ENCODE data around the gene EEFSEC.

The EEFSEC gene

DNA sequence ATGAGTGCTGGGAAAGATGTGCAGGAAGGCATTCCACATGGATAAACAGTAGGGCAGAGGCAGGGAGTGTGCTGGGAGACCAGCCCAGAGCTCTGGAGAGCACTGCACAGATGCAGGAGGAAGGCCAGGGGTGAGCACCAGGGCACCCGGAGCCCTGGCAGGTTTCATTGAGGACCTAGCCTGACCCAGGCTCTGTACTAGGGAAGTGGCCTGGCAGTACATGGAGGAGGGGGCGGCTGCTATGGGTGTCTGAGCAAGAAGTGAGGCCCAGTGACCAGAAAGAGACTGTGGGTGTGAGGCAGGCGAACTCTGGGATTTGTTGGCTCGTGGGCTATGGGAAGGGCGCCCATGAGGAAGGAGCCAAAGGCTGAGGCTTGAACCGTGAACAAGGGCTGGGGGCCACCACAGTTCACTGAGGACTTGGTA lies 174.3 kb downstream of the EEFSEC start:
- no peak for DNase-seq (ENCODE audit: low read depth)
- no peak overlapping the region for H3K4me3 ChIP-seq (ENCODE audit: low read depth, low read length)
- no peak for TF ChIP-seq POLR2A (IDR thresholded peaks at IDR 0.05; ENCODE audit: extremely low read depth, insufficient read length)
- TF ChIP-seq MYC (IDR thresholded peaks at IDR 0.05; ENCODE audit: low read depth, low read length), result no peak
- TF ChIP-seq, protein P1, sequence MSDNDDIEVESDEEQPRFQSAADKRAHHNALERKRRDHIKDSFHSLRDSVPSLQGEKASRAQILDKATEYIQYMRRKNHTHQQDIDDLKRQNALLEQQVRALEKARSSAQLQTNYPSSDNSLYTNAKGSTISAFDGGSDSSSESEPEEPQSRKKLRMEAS (IDR thresholded peaks at IDR 0.05; ENCODE audit: low read depth, low read length), result no peak
- TF ChIP-seq, protein P2, sequence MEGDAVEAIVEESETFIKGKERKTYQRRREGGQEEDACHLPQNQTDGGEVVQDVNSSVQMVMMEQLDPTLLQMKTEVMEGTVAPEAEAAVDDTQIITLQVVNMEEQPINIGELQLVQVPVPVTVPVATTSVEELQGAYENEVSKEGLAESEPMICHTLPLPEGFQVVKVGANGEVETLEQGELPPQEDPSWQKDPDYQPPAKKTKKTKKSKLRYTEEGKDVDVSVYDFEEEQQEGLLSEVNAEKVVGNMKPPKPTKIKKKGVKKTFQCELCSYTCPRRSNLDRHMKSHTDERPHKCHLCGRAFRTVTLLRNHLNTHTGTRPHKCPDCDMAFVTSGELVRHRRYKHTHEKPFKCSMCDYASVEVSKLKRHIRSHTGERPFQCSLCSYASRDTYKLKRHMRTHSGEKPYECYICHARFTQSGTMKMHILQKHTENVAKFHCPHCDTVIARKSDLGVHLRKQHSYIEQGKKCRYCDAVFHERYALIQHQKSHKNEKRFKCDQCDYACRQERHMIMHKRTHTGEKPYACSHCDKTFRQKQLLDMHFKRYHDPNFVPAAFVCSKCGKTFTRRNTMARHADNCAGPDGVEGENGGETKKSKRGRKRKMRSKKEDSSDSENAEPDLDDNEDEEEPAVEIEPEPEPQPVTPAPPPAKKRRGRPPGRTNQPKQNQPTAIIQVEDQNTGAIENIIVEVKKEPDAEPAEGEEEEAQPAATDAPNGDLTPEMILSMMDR (IDR thresholded peaks at IDR 0.05; ENCODE audit: low read depth, low read length), result no peak

DNA sequence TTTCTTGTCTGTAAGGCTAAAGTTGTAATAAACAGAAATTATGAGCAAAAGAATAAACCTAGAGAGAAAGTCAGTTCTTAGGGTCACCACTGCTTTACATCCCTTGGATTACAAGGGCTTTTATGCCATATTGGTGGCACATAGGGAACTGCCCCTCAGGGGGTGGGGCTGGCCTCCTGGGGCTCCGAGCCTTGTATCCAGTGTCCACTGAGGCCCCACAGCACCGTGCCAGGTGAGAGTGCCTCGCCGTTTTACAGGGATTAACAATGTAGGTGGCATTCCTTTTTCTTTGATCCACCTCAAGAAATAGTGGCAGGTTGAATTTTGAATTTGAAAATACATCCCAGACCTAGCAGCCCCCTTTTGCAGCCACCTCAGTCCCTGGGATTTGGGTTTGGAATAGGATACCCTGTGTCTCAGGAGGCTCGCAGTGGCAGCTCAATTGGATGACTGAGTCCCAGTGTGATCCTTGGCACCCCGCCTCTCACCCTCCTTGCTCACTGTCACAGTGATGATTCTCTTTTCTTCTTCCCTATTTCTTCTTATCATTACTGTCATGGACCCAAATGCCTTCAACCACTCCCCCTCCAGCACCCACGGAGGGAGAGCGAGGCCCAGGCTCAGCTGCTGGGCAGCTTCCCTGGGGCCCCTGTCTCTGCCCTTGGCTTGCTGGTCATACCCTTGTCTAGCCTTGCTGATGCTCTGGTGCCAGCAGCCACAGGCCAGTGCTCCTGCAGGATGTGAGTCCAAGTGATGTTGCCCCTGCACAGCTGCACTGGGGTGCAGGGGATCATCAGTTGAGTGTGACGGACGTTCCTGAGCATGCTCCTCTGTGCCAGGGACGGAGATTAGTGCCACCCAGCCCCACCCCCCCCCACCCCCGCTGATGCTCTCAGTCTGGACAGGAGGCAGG lies 175.5 kb downstream of the EEFSEC start:
- no peak overlapping the region for H3K4me3 ChIP-seq (ENCODE audit: low read depth, low read length)
- TF ChIP-seq, protein P2 (IDR thresholded peaks at IDR 0.05; ENCODE audit: low read depth, low read length), result no peak
- TF ChIP-seq, protein P1 (IDR thresholded peaks at IDR 0.05; ENCODE audit: low read depth, low read length), result no peak
- TF ChIP-seq POLR2A (IDR thresholded peaks at IDR 0.05; ENCODE audit: extremely low read depth, insufficient read length), result no peak
- TF ChIP-seq MYC (IDR thresholded peaks at IDR 0.05; ENCODE audit: low read depth, low read length), result no peak
- DNase-seq (ENCODE audit: low read depth), result no peak

DNA sequence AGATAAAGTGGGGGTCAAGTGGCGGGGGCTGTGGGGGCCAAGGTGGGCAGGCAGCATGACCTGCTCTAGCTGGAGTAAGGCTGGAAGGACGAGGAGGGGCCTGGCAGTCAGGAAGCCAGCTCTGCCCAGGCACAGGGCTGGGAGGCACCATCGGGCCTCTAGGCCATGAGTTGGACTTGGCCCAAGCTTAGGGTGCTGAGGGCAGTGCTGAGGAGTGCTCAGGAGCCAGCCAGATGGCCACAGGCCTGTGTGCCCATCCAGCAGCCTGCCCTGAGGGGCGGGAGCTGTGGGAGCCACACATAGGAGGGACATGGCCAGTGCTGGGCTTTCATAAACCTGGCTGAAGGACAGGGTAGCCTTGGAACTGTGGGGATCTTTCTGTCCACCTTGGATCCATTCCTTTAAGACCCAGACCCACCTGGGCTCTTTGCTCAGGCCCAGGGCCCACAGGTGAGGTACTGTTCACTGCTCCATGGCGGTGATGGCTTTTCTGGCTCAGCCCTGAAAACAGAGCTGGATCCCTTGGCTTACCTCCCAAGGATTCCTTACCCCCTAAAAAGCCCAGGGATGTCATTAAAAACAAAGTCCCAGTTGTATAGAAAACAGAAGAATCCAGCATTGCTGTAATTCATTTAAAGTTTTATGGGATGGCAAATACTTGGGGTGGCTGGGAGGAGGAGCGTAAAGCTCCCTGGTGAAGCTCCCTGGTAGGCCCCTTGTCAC lies 176.4 kb downstream of the EEFSEC start:
- no peak for DNase-seq (ENCODE audit: low read depth)
- H3K4me3 ChIP-seq (ENCODE audit: low read depth, low read length), result no peak overlapping the region
- TF ChIP-seq, protein P1 (IDR thresholded peaks at IDR 0.05; ENCODE audit: low read depth, low read length), result no peak
- TF ChIP-seq POLR2A (IDR thresholded peaks at IDR 0.05; ENCODE audit: extremely low read depth, insufficient read length) (no peak), MYC (IDR thresholded peaks at IDR 0.05; ENCODE audit: low read depth, low read length) (no peak)
- TF ChIP-seq, protein P2 (IDR thresholded peaks at IDR 0.05; ENCODE audit: low read depth, low read length), result no peak

DNA sequence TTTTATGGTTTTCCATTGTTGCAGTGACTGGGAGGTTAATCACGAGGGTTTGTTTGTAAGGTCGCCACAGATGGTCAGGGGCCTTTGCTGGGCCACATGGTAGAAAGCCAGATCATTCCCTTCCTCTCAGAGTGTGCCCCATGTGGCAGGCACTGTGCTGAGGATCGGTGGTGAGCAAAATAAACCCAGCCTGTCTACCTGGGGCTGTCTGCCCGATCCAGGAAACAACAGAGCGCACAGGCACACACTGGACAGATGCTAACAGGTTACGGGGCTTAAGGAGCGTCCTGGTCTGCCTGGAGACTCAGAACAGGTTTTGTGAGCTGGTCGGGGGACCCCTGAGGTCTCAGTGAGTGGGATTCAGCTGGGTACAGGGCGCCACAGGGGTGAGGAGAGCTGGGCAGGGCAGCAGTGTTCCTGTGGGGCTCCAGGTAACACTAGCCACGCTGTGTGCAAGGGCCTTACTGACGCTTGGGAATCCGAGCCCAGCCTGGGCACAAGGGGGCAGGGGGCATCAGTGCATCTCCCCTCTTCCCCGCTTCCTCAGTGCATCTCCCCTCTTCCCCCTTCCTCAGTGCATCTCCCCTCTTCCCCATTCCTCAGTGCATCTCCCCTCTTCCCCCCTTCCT lies 177.0 kb downstream of the EEFSEC start:
- H3K4me3 ChIP-seq (ENCODE audit: low read depth, low read length), result no peak overlapping the region
- TF ChIP-seq, protein P2 (IDR thresholded peaks at IDR 0.05; ENCODE audit: low read depth, low read length), result no peak
- TF ChIP-seq, protein P1 (IDR thresholded peaks at IDR 0.05; ENCODE audit: low read depth, low read length), result no peak
- TF ChIP-seq MYC (IDR thresholded peaks at IDR 0.05; ENCODE audit: low read depth, low read length), result no peak
- TF ChIP-seq POLR2A (IDR thresholded peaks at IDR 0.05; ENCODE audit: extremely low read depth, insufficient read length), result no peak
- no peak for DNase-seq (ENCODE audit: low read depth)

DNA sequence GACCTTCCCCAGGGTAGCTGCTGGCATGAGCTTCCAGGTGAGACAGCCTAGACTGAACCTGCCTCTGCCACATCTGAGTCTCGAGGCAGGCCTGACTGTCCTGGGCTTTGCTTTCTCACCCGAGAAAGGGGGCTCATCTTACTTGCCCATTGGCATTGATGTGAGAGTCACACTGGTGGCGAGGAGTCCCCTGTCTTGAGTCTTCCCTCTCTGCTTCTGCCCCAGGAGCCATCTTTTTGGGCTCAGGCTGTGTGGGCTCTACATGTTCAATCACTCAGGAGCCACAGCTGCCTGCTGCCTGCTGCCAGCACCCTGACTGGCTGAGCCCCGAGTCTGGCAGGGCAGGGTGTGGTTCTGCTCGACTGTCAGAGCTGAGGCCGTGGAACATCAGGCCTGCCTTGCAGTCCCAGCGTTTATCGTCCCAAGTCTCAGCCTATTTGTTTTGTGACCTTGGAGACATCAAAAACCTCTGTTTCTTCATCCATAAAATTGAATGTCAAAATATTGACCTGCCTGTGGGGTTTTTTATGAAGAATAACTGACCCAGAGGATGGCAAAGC lies 180.9 kb downstream of the EEFSEC start:
- TF ChIP-seq, protein P1 (IDR thresholded peaks at IDR 0.05; ENCODE audit: low read depth, low read length), result no peak
- no peak for TF ChIP-seq POLR2A (IDR thresholded peaks at IDR 0.05; ENCODE audit: extremely low read depth, insufficient read length)
- TF ChIP-seq MYC (IDR thresholded peaks at IDR 0.05; ENCODE audit: low read depth, low read length), result no peak
- TF ChIP-seq, protein P2 (IDR thresholded peaks at IDR 0.05; ENCODE audit: low read depth, low read length), result no peak
- DNase-seq (ENCODE audit: low read depth), result no peak
- H3K4me3 ChIP-seq (ENCODE audit: low read depth, low read length), result no peak overlapping the region

All from NB4 (cell line).